ENCODE data around the gene GPBAR1. TPM values are rescaled to one million over a fixed set of nuclear protein-coding genes. Genes with fewer than 3 reads are reported as not detected.
A peak's percentile ranks its signal among the peaks of the same experiment; 100 is the strongest.
"Not testable (repeated sequence)": the region's sequence is repeated elsewhere in the genome, so short reads cannot be mapped to it uniquely, and the experiment has no call there.

The GPBAR1 gene
- total RNA-seq, 1 donor from 2014 or later = 1.6 TPM

GRCh38 chr2:218270721-218271486, 10.1 kb downstream of the GPBAR1 start:
- no peak for DNase-seq
- H3K27me3 Mint-ChIP-seq (ENCODE audit: unreplicated experiment) = peaks cover 10% of the 10 kb centered on the region
- H3K36me3 Mint-ChIP-seq (ENCODE audit: unreplicated experiment) = no peaks in the 10 kb centered on the region
- no peak for TF ChIP-seq CTCF (IDR thresholded peaks at IDR 0.05; ENCODE audit: partially characterized antibody, unreplicated experiment)
- peaks cover 8% of the 10 kb centered on the region for H3K9me3 Mint-ChIP-seq (ENCODE audit: unreplicated experiment)
- peaks cover 28% of the 10 kb centered on the region for H3K4me1 Mint-ChIP-seq (ENCODE audit: low read depth, unreplicated experiment)
- peak overlapping the region; percentile 71 for H3K27ac Mint-ChIP-seq (ENCODE audit: unreplicated experiment)
- peak overlapping the region; percentile 89 for H3K4me3 Mint-ChIP-seq (ENCODE audit: unreplicated experiment)

GRCh38 chr2:218271487-218271797, 10.6 kb downstream of the GPBAR1 start:
- no peak for TF ChIP-seq CTCF (IDR thresholded peaks at IDR 0.05; ENCODE audit: partially characterized antibody, unreplicated experiment)
- Mint-ChIP-seq H3K4me3 (ENCODE audit: unreplicated experiment) (peak overlapping the region; percentile 89), H3K9me3 (ENCODE audit: unreplicated experiment) (peaks cover 7% of the 10 kb centered on the region), H3K4me1 (ENCODE audit: low read depth, unreplicated experiment) (peaks cover 32% of the 10 kb centered on the region), H3K27me3 (ENCODE audit: unreplicated experiment) (peaks cover 10% of the 10 kb centered on the region), H3K27ac (ENCODE audit: unreplicated experiment) (no peak overlapping the region), H3K36me3 (ENCODE audit: unreplicated experiment) (no peaks in the 10 kb centered on the region)
- DNase-seq = no peak

GRCh38 chr2:218271865-218272530, 11.2 kb downstream of the GPBAR1 start:
- H3K9me3 Mint-ChIP-seq (ENCODE audit: unreplicated experiment) = peaks cover 7% of the 10 kb centered on the region
- no peak for TF ChIP-seq CTCF (IDR thresholded peaks at IDR 0.05; ENCODE audit: partially characterized antibody, unreplicated experiment)
- peaks cover 10% of the 10 kb centered on the region for H3K27me3 Mint-ChIP-seq (ENCODE audit: unreplicated experiment)
- H3K36me3 Mint-ChIP-seq (ENCODE audit: unreplicated experiment) = no peaks in the 10 kb centered on the region
- no peak for DNase-seq
- H3K4me1 Mint-ChIP-seq (ENCODE audit: low read depth, unreplicated experiment) = peaks cover 33% of the 10 kb centered on the region
- H3K27ac Mint-ChIP-seq (ENCODE audit: unreplicated experiment) = no peak overlapping the region
- peak overlapping the region; percentile 89 for H3K4me3 Mint-ChIP-seq (ENCODE audit: unreplicated experiment)

- Mint-ChIP-seq H3K4me3 (ENCODE audit: unreplicated experiment) (peak overlapping the region; percentile 31), H3K27ac (ENCODE audit: unreplicated experiment) (no peak overlapping the region)
Observed at GRCh38 chr2:218272531-218273212, 11.9 kb downstream of the GPBAR1 start.

GRCh38 chr2:218273214-218273907, 12.5 kb downstream of the GPBAR1 start:
- H3K9me3 Mint-ChIP-seq (ENCODE audit: unreplicated experiment); H3K4me3 Mint-ChIP-seq (ENCODE audit: unreplicated experiment); H3K27ac Mint-ChIP-seq (ENCODE audit: unreplicated experiment); H3K36me3 Mint-ChIP-seq (ENCODE audit: unreplicated experiment); DNase-seq: not testable (repeated sequence)
- H3K27me3 Mint-ChIP-seq (ENCODE audit: unreplicated experiment) = peaks cover 13% of the 10 kb centered on the region
- H3K4me1 Mint-ChIP-seq (ENCODE audit: low read depth, unreplicated experiment) = peaks cover 33% of the 10 kb centered on the region

More at GRCh38 chr2:218272531-218273212, 11.9 kb downstream of the GPBAR1 start:
- H3K4me1 Mint-ChIP-seq (ENCODE audit: low read depth, unreplicated experiment) = peaks cover 33% of the 10 kb centered on the region
- peak; percentile 86 for DNase-seq
- TF ChIP-seq CTCF (IDR thresholded peaks at IDR 0.05; ENCODE audit: partially characterized antibody, unreplicated experiment) = peak; percentile 86
- peaks cover 13% of the 10 kb centered on the region for H3K27me3 Mint-ChIP-seq (ENCODE audit: unreplicated experiment)
- H3K36me3 Mint-ChIP-seq (ENCODE audit: unreplicated experiment) = no peaks in the 10 kb centered on the region
- H3K9me3 Mint-ChIP-seq (ENCODE audit: unreplicated experiment) = peaks cover 7% of the 10 kb centered on the region
